Cardiac septum (tissue), 1 donor: Measurements from ENCODE around the gene CYP19A1. TPM values are rescaled to one million over a fixed set of nuclear protein-coding genes. Genes with fewer than 3 reads are reported as not detected.

Experiments
- DNase-seq: peaks from one replicate; pipeline ENCODE4 v3.0.0-alpha.2; 2020; ENCODE audit warnings: low spot score
- intact Hi-C: fragments of 100-400 bp; cut with DNase I; formaldehyde crosslinking; loops from one replicate; pipeline ENCODE4 v1.14.0; 2022
- long read RNA-seq: library from polyadenylated mRNA; unstranded; transcript quantifications from one replicate; pipeline ENCODE4 v2.0.0, GENCODE V29; 2021
- total RNA-seq: library from RNA; stranded (reverse); fragmentation: NEBNext Ultra II Directional; extraction: Animal tissue kit (Norgen Biotek cat#: 25700); gene quantifications from one replicate; pipeline ENCODE4 v1.2.1, GENCODE V29; 2021
- donor health status: DM: no; HTN: no; CAD: no.

The CYP19A1 gene
- 0.40 TPM for total RNA-seq
- long read RNA-seq, partial matches to known transcripts, result 0 of 1 reads
- long read RNA-seq, other reads (novel, unspliced or antisense), result 1 of 1 reads

- no peak for DNase-seq
- intact Hi-C loops, result no loop called here
These were observed at the start of gene CYP19A1 for GRCh38 chr15:51338496-51338895. CYP19A1 (minus strand) TSS chr15:51338596; CDS start chr15:51242912, 95,684 bp downstream.

- no peak for DNase-seq
- intact Hi-C loops, result no loop called here
These were observed 49.3 kb upstream of the CYP19A1 start for GRCh38 chr15:51387699-51388041.

- intact Hi-C loops, result no loop called here
- DNase-seq, result no peak
These were observed 48.7 kb upstream of the CYP19A1 start for GRCh38 chr15:51386960-51387698.

GRCh38 chr15:51386486-51386885 is 48.1 kb upstream of the CYP19A1 start:
- intact Hi-C loops, result no loop called here

GRCh38 chr15:51386029-51386428 is 47.6 kb upstream of the CYP19A1 start:
- no peak for DNase-seq
- intact Hi-C loops, result no loop called here

More at GRCh38 chr15:51386486-51386885, 48.1 kb upstream of the CYP19A1 start:
- DNase-seq, result no peak

GRCh38 chr15:51382787-51383186 is 44.4 kb upstream of the CYP19A1 start:
- DNase-seq, result no peak
- intact Hi-C loops, result no loop called here

- intact Hi-C loops, result loop anchor here (2.0 kb wide), 2 partner anchors 94 to 150 kb away; no protein-coding TSS in a partner anchor
- DNase-seq, result no peak
These were observed 42.8 kb upstream of the CYP19A1 start for GRCh38 chr15:51380999-51381806.

GRCh38 chr15:51379390-51379789 is 41.0 kb upstream of the CYP19A1 start:
- no peak for DNase-seq
- intact Hi-C loops, result loop anchor here (5.0 kb wide), 1 partner anchor 222 kb away; no protein-coding TSS in a partner anchor

GRCh38 chr15:51378406-51378805 is 40.0 kb upstream of the CYP19A1 start:
- intact Hi-C loops, result loop anchor here (5.0 kb wide), 1 partner anchor 221 kb away; no protein-coding TSS in a partner anchor
- no peak for DNase-seq

GRCh38 chr15:51377038-51377786 is 38.8 kb upstream of the CYP19A1 start:
- intact Hi-C loops, result loop anchor here (5.0 kb wide), 1 partner anchor 220 kb away; no protein-coding TSS in a partner anchor
- no peak for DNase-seq

GRCh38 chr15:51375966-51376640 is 37.7 kb upstream of the CYP19A1 start:
- no peak for DNase-seq
- intact Hi-C loops, result loop anchor here (5.0 kb wide), 1 partner anchor 219 kb away; no protein-coding TSS in a partner anchor

- DNase-seq, result no peak
- intact Hi-C loops, result loop anchor here (5.0 kb wide), 1 partner anchor 52 kb away; no protein-coding TSS in a partner anchor
These were observed 35.7 kb upstream of the CYP19A1 start for GRCh38 chr15:51374131-51374530.

- intact Hi-C loops, result loop anchor here (5.0 kb wide), 1 partner anchor 49 kb away; no protein-coding TSS in a partner anchor
- no peak for DNase-seq
These were observed 32.9 kb upstream of the CYP19A1 start for GRCh38 chr15:51371266-51371665.

GRCh38 chr15:51369451-51369761 is 31.0 kb upstream of the CYP19A1 start:
- intact Hi-C loops, result no loop called here
- DNase-seq, result no peak

GRCh38 chr15:51368751-51369450 is 30.5 kb upstream of the CYP19A1 start:
- intact Hi-C loops, result no loop called here
- no peak for DNase-seq

GRCh38 chr15:51368307-51368706 is 29.9 kb upstream of the CYP19A1 start:
- DNase-seq, result no peak
- intact Hi-C loops, result no loop called here

- no peak for DNase-seq
- intact Hi-C loops, result no loop called here
These were observed 29.1 kb upstream of the CYP19A1 start for GRCh38 chr15:51367322-51367976.

- DNase-seq, result no peak
- intact Hi-C loops, result no loop called here
These were observed 28.5 kb upstream of the CYP19A1 start for GRCh38 chr15:51366920-51367319.
